Suprapubic skin (tissue), 3 donors: ENCODE measurements around the gene ARSJ.

Source experiments
- EP300 ChIP-seq: sonication (generic); formaldehyde crosslinking; IDR thresholded peaks from one replicate; pipeline ENCODE4 v1.6.1; 2017; ENCODE audit warnings: antibody characterized with exemption
- POLR2A ChIP-seq, 2 donors: fragments of 450-650 bp; IDR thresholded peaks; one replicate each; pipeline ENCODE4 v1.6.1; 2017; ENCODE audit warnings: antibody characterized with exemption in 2 of 2, mild to moderate bottlenecking in 2 of 2, moderate library complexity in 2 of 2
- TF ChIP-seq, protein P1 (sequence below), 2 donors: fragments of 200-600 bp in 1 of 2; fragments of 450-650 bp in 1 of 2; sonication (generic) in 1 of 2; IDR thresholded peaks; one replicate each; pipeline ENCODE4 v1.5.1; 2016 to 2019; ENCODE audit warnings: antibody characterized with exemption in 2 of 2, mild to moderate bottlenecking in 1 of 2, moderate library complexity in 1 of 2

- TF ChIP-seq, protein P1, sequence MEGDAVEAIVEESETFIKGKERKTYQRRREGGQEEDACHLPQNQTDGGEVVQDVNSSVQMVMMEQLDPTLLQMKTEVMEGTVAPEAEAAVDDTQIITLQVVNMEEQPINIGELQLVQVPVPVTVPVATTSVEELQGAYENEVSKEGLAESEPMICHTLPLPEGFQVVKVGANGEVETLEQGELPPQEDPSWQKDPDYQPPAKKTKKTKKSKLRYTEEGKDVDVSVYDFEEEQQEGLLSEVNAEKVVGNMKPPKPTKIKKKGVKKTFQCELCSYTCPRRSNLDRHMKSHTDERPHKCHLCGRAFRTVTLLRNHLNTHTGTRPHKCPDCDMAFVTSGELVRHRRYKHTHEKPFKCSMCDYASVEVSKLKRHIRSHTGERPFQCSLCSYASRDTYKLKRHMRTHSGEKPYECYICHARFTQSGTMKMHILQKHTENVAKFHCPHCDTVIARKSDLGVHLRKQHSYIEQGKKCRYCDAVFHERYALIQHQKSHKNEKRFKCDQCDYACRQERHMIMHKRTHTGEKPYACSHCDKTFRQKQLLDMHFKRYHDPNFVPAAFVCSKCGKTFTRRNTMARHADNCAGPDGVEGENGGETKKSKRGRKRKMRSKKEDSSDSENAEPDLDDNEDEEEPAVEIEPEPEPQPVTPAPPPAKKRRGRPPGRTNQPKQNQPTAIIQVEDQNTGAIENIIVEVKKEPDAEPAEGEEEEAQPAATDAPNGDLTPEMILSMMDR (IDR thresholded peaks at IDR 0.05) = no peak
- TF ChIP-seq POLR2A (IDR thresholded peaks at IDR 0.05) (no peak), EP300 (no peak)
Measured at GRCh38 chr4:113976741-113977525, 2.5 kb downstream of the ARSJ start.
